ENCODE measurements around the gene POU2AF2.
"Not testable (repeated sequence)": the region's sequence is repeated elsewhere in the genome, so short reads cannot be mapped to it uniquely, and the experiment has no call there.

The POU2AF2 gene

GRCh38 chr11:111213256-111213655, 32.3 kb upstream of the POU2AF2 start:
- no peak for TF ChIP-seq SPI1 (IDR thresholded peaks at IDR 0.05; ENCODE audit: borderline replicate concordance, low read depth)
- TF ChIP-seq, protein P1, sequence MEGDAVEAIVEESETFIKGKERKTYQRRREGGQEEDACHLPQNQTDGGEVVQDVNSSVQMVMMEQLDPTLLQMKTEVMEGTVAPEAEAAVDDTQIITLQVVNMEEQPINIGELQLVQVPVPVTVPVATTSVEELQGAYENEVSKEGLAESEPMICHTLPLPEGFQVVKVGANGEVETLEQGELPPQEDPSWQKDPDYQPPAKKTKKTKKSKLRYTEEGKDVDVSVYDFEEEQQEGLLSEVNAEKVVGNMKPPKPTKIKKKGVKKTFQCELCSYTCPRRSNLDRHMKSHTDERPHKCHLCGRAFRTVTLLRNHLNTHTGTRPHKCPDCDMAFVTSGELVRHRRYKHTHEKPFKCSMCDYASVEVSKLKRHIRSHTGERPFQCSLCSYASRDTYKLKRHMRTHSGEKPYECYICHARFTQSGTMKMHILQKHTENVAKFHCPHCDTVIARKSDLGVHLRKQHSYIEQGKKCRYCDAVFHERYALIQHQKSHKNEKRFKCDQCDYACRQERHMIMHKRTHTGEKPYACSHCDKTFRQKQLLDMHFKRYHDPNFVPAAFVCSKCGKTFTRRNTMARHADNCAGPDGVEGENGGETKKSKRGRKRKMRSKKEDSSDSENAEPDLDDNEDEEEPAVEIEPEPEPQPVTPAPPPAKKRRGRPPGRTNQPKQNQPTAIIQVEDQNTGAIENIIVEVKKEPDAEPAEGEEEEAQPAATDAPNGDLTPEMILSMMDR (IDR thresholded peaks at IDR 0.05; ENCODE audit: insufficient read depth, low read length) = no peak
- TF ChIP-seq GABPA (IDR thresholded peaks at IDR 0.05; ENCODE audit: low read depth) = no peak
- Histone ChIP-seq H3K4me3 (replicated peaks; ENCODE audit: insufficient read depth, low read length) (no peak overlapping the region), H3K27ac (replicated peaks) (no peak overlapping the region), H3K27me3 (ENCODE audit: insufficient read depth, poor library complexity, severe bottlenecking) (no peaks in the 10 kb centered on the region)
- DNase-seq (ENCODE audit: low read depth in 1 of 2, low spot score in 1 of 2) = no peak

GRCh38 chr11:111220721-111221120, 24.8 kb upstream of the POU2AF2 start:
- Histone ChIP-seq H3K27ac (replicated peaks) (no peak overlapping the region), H3K27me3 (ENCODE audit: insufficient read depth, poor library complexity, severe bottlenecking) (peaks cover 8% of the 10 kb centered on the region), H3K4me3 (replicated peaks; ENCODE audit: insufficient read depth, low read length) (no peak overlapping the region)
- no peak for DNase-seq (ENCODE audit: low read depth in 1 of 2, low spot score in 1 of 2)
- no peak for TF ChIP-seq POLR2AphosphoS5 (IDR thresholded peaks at IDR 0.05; ENCODE audit: low read depth)
- TF ChIP-seq, protein P2, sequence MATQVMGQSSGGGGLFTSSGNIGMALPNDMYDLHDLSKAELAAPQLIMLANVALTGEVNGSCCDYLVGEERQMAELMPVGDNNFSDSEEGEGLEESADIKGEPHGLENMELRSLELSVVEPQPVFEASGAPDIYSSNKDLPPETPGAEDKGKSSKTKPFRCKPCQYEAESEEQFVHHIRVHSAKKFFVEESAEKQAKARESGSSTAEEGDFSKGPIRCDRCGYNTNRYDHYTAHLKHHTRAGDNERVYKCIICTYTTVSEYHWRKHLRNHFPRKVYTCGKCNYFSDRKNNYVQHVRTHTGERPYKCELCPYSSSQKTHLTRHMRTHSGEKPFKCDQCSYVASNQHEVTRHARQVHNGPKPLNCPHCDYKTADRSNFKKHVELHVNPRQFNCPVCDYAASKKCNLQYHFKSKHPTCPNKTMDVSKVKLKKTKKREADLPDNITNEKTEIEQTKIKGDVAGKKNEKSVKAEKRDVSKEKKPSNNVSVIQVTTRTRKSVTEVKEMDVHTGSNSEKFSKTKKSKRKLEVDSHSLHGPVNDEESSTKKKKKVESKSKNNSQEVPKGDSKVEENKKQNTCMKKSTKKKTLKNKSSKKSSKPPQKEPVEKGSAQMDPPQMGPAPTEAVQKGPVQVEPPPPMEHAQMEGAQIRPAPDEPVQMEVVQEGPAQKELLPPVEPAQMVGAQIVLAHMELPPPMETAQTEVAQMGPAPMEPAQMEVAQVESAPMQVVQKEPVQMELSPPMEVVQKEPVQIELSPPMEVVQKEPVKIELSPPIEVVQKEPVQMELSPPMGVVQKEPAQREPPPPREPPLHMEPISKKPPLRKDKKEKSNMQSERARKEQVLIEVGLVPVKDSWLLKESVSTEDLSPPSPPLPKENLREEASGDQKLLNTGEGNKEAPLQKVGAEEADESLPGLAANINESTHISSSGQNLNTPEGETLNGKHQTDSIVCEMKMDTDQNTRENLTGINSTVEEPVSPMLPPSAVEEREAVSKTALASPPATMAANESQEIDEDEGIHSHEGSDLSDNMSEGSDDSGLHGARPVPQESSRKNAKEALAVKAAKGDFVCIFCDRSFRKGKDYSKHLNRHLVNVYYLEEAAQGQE (IDR thresholded peaks at IDR 0.05; ENCODE audit: insufficient replicate concordance, low read depth) = no peak
- TF ChIP-seq GABPA (IDR thresholded peaks at IDR 0.05; ENCODE audit: low read depth) = no peak
- TF ChIP-seq, protein P1 (IDR thresholded peaks at IDR 0.05; ENCODE audit: insufficient read depth, low read length) = no peak
- TF ChIP-seq SPI1 (IDR thresholded peaks at IDR 0.05; ENCODE audit: borderline replicate concordance, low read depth) = no peak

DNA sequence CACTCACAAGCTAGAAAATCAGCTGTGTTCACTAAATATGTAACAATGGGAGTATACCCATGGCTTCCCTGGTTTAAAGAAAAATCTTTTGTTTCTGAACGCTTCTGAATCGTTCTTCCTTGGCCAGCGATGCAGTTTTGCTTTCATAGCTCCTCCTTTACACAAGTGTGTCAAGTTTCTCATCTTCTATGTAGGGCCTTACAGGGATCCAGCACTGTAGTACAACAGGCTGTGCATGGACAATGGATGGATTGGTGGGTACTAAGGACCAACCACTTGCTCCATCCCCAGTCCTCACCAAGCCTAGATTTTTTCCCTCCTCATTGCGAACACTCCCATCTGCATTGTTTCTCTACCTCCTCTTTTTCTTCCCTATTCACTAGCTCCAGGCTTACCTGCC, 24.3 kb upstream of the POU2AF2 start:
- TF ChIP-seq, protein P2 (IDR thresholded peaks at IDR 0.05; ENCODE audit: insufficient replicate concordance, low read depth) = no peak
- TF ChIP-seq GABPA (IDR thresholded peaks at IDR 0.05; ENCODE audit: low read depth) = no peak
- TF ChIP-seq SPI1 (IDR thresholded peaks at IDR 0.05; ENCODE audit: borderline replicate concordance, low read depth) = no peak
- TF ChIP-seq, protein P1 (IDR thresholded peaks at IDR 0.05; ENCODE audit: insufficient read depth, low read length) = no peak
- TF ChIP-seq POLR2AphosphoS5 (IDR thresholded peaks at IDR 0.05; ENCODE audit: low read depth) = no peak
- Histone ChIP-seq H3K4me3 (replicated peaks; ENCODE audit: insufficient read depth, low read length) (no peak overlapping the region), H3K27me3 (ENCODE audit: insufficient read depth, poor library complexity, severe bottlenecking) (peaks cover 8% of the 10 kb centered on the region), H3K27ac (replicated peaks) (no peak overlapping the region)
- no peak for DNase-seq (ENCODE audit: low read depth in 1 of 2, low spot score in 1 of 2)

- H3K4me3 ChIP-seq (replicated peaks; ENCODE audit: insufficient read depth, low read length); H3K27ac ChIP-seq (replicated peaks); H3K27me3 ChIP-seq (ENCODE audit: insufficient read depth, poor library complexity, severe bottlenecking); DNase-seq (ENCODE audit: low read depth in 1 of 2, low spot score in 1 of 2): not testable (repeated sequence)
Measured at GRCh38 chr11:111221936-111222335, 23.6 kb upstream of the POU2AF2 start.

DNA sequence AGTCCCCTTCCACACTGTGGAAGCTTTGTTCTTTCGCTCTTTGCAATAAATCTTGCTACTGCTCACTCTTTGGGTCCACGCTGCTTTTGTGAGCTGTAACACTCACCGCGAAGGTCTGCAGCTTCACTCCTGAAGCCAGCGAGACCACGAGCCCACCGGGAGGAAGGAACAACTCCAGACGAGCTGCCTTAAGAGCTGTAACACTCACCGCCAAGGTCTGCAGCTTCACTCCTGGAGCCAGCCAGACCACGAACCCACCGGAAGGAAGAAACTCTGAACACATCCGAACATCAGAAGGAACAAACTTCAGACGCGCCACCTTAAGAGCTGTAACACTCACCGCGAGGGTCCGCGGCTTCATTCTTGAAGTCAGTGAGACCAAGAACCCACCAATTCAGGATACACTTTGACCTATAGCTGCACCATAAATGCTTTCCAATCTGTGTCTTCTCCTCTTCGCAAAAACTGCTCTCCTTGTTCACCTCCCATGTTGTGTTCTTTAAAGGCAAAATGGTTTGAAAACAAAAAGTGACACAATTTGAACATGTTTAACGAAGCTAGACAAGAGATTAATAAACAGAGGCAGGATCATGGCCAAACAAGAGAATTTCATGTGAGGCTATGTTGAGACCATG, 22.6 kb upstream of the POU2AF2 start:
- not testable (repeated sequence) for H3K4me3 ChIP-seq (replicated peaks; ENCODE audit: insufficient read depth, low read length)

More for the DNA sequence above, 22.6 kb upstream of the POU2AF2 start:
- H3K27ac ChIP-seq (replicated peaks); H3K27me3 ChIP-seq (ENCODE audit: insufficient read depth, poor library complexity, severe bottlenecking): not testable (repeated sequence)
- peak in 1 of 2 experiments; percentile 13 for DNase-seq (ENCODE audit: low read depth in 1 of 2, low spot score in 1 of 2)

Data from HL-60 (cell line).